Heart right ventricle (tissue), 16 donors: ENCODE data around the gene SOX9. TPM values are rescaled to one million over a fixed set of nuclear protein-coding genes. Genes with fewer than 3 reads are reported as not detected.

Experiments
- ATAC-seq, 8 donors: fragments of 200-7000 bp; cut with Tn5 transposase; one replicate each; pipeline ENCODE4 v1.9.1; 2020; ENCODE audit warnings: mild to moderate bottlenecking in 8 of 8, moderate library complexity in 8 of 8, moderate number of reproducible peaks in 1 of 8
- DNase-seq, 2 donors: peaks; one replicate each; pipeline ENCODE4 v3.0.0-alpha.2; 2020
- H3K27ac ChIP-seq, 10 donors: fragments of 200-600 bp; sonication (generic) in 2 of 10; one replicate each; pipeline versions ENCODE4 v1.5.0 to v1.8.0; 2020 to 2022; ENCODE audit warnings: mild to moderate bottlenecking in 3 of 10
- H3K27me3 ChIP-seq, 7 donors: fragments of 200-600 bp; one replicate each; pipeline ENCODE4 v1.8.0; 2021 to 2022; ENCODE audit warnings: mild to moderate bottlenecking in 2 of 7
- H3K36me3 ChIP-seq, 9 donors: fragments of 200-600 bp; sonication (generic) in 1 of 9; one replicate each; pipeline versions ENCODE4 v1.5.0 to v1.8.0; 2020 to 2022; ENCODE audit warnings: mild to moderate bottlenecking in 2 of 9
- H3K4me1 ChIP-seq, 9 donors: fragments of 200-600 bp; sonication (generic) in 1 of 9; one replicate each; pipeline versions ENCODE4 v1.5.0 to v1.8.0; 2020 to 2022; ENCODE audit warnings: mild to moderate bottlenecking in 4 of 9
- H3K4me3 ChIP-seq, 10 donors: fragments of 200-600 bp; sonication (generic) in 2 of 10; one replicate each; pipeline versions ENCODE4 v1.5.0 to v1.8.0; 2020 to 2022; ENCODE audit warnings: mild to moderate bottlenecking in 7 of 10, moderate library complexity in 2 of 10
- H3K9me3 ChIP-seq, 11 donors: fragments of 200-600 bp in 10 of 11; sonication (generic) in 2 of 11; one replicate each; pipeline versions ENCODE4 v1.5.0 to v1.8.0; 2013 to 2022; ENCODE audit warnings: mild to moderate bottlenecking in 2 of 11, control low read depth in 1 of 11, moderate library complexity in 1 of 11
- whole genome bisulfite sequencing, 2 donors: extraction: QIAGEN DNeasy Blood & Tissue Kit; methylation state at CpG; one replicate each; pipeline ENCODE4 v1.1.7; 2013; ENCODE audit warnings: inconsistent platforms in 1 of 2; 5-methylcytosine and 5-hydroxymethylcytosine counted together
- intact Hi-C, 10 donors: fragments of 100-400 bp; cut with DNase I; formaldehyde crosslinking; loops; one replicate each; pipeline versions ENCODE4 v1.11.1 to v1.14.2; 2022
- polyA plus RNA-seq, 2 donors: library from polyadenylated mRNA; stranded (reverse); fragments of 200-250 nt; gene quantifications; one replicate each; pipeline ENCODE4 v1.2.3, GENCODE V29; 2013
- total RNA-seq, 10 donors: library from RNA; stranded (reverse); fragmentation: NEBNext Ultra II Directional in 3 of 10; extraction: Animal tissue kit (Norgen Biotek cat#: 25700) in 3 of 10; gene quantifications; one replicate each; pipeline versions ENCODE4 v1.2.1 to v1.2.4, GENCODE V29; 2021 to 2023
- TF ChIP-seq, protein P1 (sequence below), 9 donors: fragments of 200-600 bp; sonication (generic) in 2 of 9; IDR thresholded peaks; one replicate each; pipeline versions ENCODE4 v1.5.0 to v1.8.0; 2021 to 2022; ENCODE audit warnings: antibody characterized with exemption in 9 of 9, mild to moderate bottlenecking in 5 of 9, moderate library complexity in 1 of 9
- donor health status: Arrhythmogenic right ventricular cardiomyopathy.
- donor health status: ischemic (EF 13 %, LVEDD 7.1; RV severe dilation, severe dysfunction).
- donor health status: healthy with polysubstance abuse.
- donor health status: DM: no; HTN: yes; CAD: no.
- donor health status: DM: no; HTN: no; CAD: no.
- donor health status: ischemic (EF 25% LVEDD 6.9; RV normal size, moderate dysfunction).
- donor health status: ischemic (EF 25% LVEDD 5.7; RV mildly dilated, moderate dysfunction).
- donor health status: healthy.
- donor health status: DM: yes; HTN: yes; CAD: no.
- donor health status: Ischemic cardiomyopathy.
- donor health status: ischemic (EF 35%, LVEDD 5.7; RV mildly dilated, moderate dysfunction).
- donor health status: nonischemic (EF 11% LVEDD 7.7; RV severe dilation, severe dysfunction).
- donor health status: DM: yes; HTN: yes; CAD: no.
- donor health status: PGD.
- donor health status: ischemic (EF 29% LVEDD 5.4; RV normal size, mild dysfunction).
- donor health status: nonischemic (EF 23%, LVEDD 6.1; RV moderate dilation, normal function).

Gene SOX9
- total and polyA plus RNA-seq, 12 donors, result 5.0 to 25.7 (median 12.8) TPM

DNA sequence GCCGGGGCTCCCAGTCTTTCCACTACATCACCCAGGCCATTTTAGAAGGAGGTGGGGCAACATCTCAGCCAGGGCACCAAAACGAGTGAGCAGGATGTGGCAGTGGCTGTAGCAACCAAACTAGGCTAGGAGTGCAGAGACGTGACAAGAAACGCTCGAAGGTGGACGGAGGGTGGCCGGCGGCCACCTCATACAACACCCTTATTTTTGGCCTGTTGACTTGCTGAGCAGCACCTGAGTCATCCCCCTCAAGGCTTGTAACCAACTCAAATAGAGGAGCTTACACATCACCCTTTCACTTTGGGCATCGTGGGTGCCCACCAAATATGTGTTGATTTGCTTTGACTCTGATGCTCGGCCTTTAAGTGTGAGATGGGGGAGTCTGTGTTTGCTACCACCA lies 23.7 kb upstream of the SOX9 start:
- H3K36me3 ChIP-seq, result no peaks in the 10 kb centered on the region
- intact Hi-C loops, result loop anchor here in 1 of 10 donors (10.0 kb wide), 1 partner anchor 632 kb away; no protein-coding TSS in a partner anchor
- DNase-seq, result no peak
- TF ChIP-seq, protein P1, sequence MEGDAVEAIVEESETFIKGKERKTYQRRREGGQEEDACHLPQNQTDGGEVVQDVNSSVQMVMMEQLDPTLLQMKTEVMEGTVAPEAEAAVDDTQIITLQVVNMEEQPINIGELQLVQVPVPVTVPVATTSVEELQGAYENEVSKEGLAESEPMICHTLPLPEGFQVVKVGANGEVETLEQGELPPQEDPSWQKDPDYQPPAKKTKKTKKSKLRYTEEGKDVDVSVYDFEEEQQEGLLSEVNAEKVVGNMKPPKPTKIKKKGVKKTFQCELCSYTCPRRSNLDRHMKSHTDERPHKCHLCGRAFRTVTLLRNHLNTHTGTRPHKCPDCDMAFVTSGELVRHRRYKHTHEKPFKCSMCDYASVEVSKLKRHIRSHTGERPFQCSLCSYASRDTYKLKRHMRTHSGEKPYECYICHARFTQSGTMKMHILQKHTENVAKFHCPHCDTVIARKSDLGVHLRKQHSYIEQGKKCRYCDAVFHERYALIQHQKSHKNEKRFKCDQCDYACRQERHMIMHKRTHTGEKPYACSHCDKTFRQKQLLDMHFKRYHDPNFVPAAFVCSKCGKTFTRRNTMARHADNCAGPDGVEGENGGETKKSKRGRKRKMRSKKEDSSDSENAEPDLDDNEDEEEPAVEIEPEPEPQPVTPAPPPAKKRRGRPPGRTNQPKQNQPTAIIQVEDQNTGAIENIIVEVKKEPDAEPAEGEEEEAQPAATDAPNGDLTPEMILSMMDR (IDR thresholded peaks at IDR 0.05), result no peak
- no peak overlapping the region for H3K27ac ChIP-seq
- H3K9me3 ChIP-seq, result no peaks in the 10 kb centered on the region
- H3K4me3 ChIP-seq, result no peak overlapping the region
- no peaks in the 10 kb centered on the region for H3K4me1 ChIP-seq
- H3K27me3 ChIP-seq, result no peaks in the 10 kb centered on the region
- ATAC-seq, result no peak
- 89 to 92% methylated on average over 10 of the region's 10 CpGs for WGBS, 2 donors

DNA sequence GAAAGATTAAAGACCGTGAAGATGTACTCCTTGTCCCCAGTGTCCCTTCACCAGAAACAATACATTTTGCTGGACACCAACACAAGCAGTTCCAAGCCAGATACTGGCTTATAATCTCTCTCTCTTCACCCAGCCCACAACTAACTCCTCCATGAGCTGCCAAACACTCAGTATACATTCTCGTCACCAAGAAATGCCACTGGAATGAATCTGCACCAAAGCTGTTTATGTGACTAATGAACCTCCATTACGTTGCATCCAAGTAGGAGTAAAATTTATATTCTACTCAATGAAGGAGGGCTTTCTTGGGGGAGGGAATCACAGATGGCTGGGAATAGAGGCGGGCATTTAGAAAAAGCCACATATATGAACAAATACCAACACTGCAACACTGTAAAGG lies 20.9 kb upstream of the SOX9 start:
- 86 to 93% methylated on average over 4 of the region's 4 CpGs for WGBS, 2 donors
- no peak overlapping the region for H3K4me3 ChIP-seq
- TF ChIP-seq, protein P1 (IDR thresholded peaks at IDR 0.05), result no peak
- H3K9me3 ChIP-seq, result no peaks in the 10 kb centered on the region
- ATAC-seq (no peak), DNase-seq (no peak)
- H3K27ac ChIP-seq, result no peak overlapping the region
- H3K4me1 ChIP-seq, result no peaks in the 10 kb centered on the region
- no peaks in the 10 kb centered on the region for H3K36me3 ChIP-seq
- intact Hi-C loops, result loop anchor here in 3 of 10 donors (10.0 kb wide), 3 partner anchors 125 to 635 kb away; no protein-coding TSS in a partner anchor
- H3K27me3 ChIP-seq, result no peaks in the 10 kb centered on the region

- no peak for ATAC-seq
- no peak overlapping the region for H3K4me3 ChIP-seq
- TF ChIP-seq, protein P1 (IDR thresholded peaks at IDR 0.05), result no peak
- WGBS, 2 donors, result 69 to 77% methylated on average over 5 of the region's 5 CpGs
- no peak overlapping the region for H3K27ac ChIP-seq
- DNase-seq, result no peak
- intact Hi-C loops, result loop anchor here in 2 of 10 donors (10.0 kb wide), 2 partner anchors 126 to 626 kb away; no protein-coding TSS in a partner anchor
- H3K36me3 ChIP-seq, result no peaks in the 10 kb centered on the region
- no peaks in the 10 kb centered on the region for H3K27me3 ChIP-seq
- no peaks in the 10 kb centered on the region for H3K4me1 ChIP-seq
- no peaks in the 10 kb centered on the region for H3K9me3 ChIP-seq
Measured at GRCh38 chr17:72100470-72100869, 20.4 kb upstream of the SOX9 start.

GRCh38 chr17:72101526-72101925 lies 19.3 kb upstream of the SOX9 start:
- intact Hi-C loops, result loop anchor here in 2 of 10 donors (10.0 kb wide), 2 partner anchors 127 to 627 kb away; no protein-coding TSS in a partner anchor
- no peak for DNase-seq
- WGBS, 2 donors, result 67 to 72% methylated on average over 3 of the region's 3 CpGs

More at GRCh38 chr17:72101526-72101925, 19.3 kb upstream of the SOX9 start:
- no peak for ATAC-seq
- Histone ChIP-seq H3K27me3 (no peaks in the 10 kb centered on the region), H3K36me3 (no peaks in the 10 kb centered on the region), H3K4me3 (no peak overlapping the region), H3K4me1 (no peaks in the 10 kb centered on the region), H3K9me3 (no peaks in the 10 kb centered on the region), H3K27ac (no peak overlapping the region)
- TF ChIP-seq, protein P1 (IDR thresholded peaks at IDR 0.05), result no peak
